Measurements from ENCODE around the gene ALS2.
"Not testable (repeated sequence)": the region's sequence is repeated elsewhere in the genome, so short reads cannot be mapped to it uniquely, and the experiment has no call there.

ALS2 gene

GRCh38 chr2:201673546-201673945, 107.2 kb downstream of the ALS2 start:
- DNase-seq: no peak

GRCh38 chr2:201671205-201671604, 109.5 kb downstream of the ALS2 start:
- not testable (repeated sequence) for DNase-seq

GRCh38 chr2:201669865-201670264, 110.9 kb downstream of the ALS2 start:
- DNase-seq: no peak

GRCh38 chr2:201668402-201668910, 112.3 kb downstream of the ALS2 start:
- no peak for DNase-seq

- DNase-seq: no peak
These were observed 116.4 kb downstream of the ALS2 start for GRCh38 chr2:201664334-201664733.

- peak in 1 of 2 donors; percentile 43 for DNase-seq
These were observed 119.4 kb downstream of the ALS2 start for GRCh38 chr2:201661366-201661765.

GRCh38 chr2:201660293-201660895, 120.3 kb downstream of the ALS2 start:
- DNase-seq: no peak

GRCh38 chr2:201656740-201657139, 124.0 kb downstream of the ALS2 start:
- no peak for DNase-seq

- no peak for DNase-seq
These were observed 124.6 kb downstream of the ALS2 start for GRCh38 chr2:201656102-201656501.

- DNase-seq: no peak
These were observed 125.9 kb downstream of the ALS2 start for GRCh38 chr2:201654616-201655384.

GRCh38 chr2:201653221-201653620, 127.5 kb downstream of the ALS2 start:
- DNase-seq: no peak
